Heart left ventricle (tissue), 13 donors: ENCODE results near the gene RPA1.

Experiments used
- CTCF ChIP-seq, 12 donors: fragments of 200-600 bp; sonication (generic) in 4 of 12; IDR thresholded peaks; one replicate each; pipeline versions ENCODE4 v1.5.0 to v1.8.0; 2018 to 2022; ENCODE audit warnings: antibody characterized with exemption in 12 of 12, mild to moderate bottlenecking in 5 of 12
- POLR2A ChIP-seq, 2 donors: fragments of 450-650 bp; IDR thresholded peaks; one replicate each; pipeline ENCODE4 v1.6.1; 2017; ENCODE audit warnings: antibody characterized with exemption in 2 of 2, mild to moderate bottlenecking in 2 of 2, moderate library complexity in 2 of 2
- donor health status: ischemic (EF 13 %, LVEDD 7.1; RV severe dilation, severe dysfunction).
- donor health status: DM: no; HTN: yes; CAD: no.
- donor health status: DM: no; HTN: no; CAD: no.
- donor health status: ischemic (EF 25% LVEDD 6.9; RV normal size, moderate dysfunction).
- donor health status: ischemic (EF 25% LVEDD 5.7; RV mildly dilated, moderate dysfunction).
- donor health status: ischemic (EF 35%, LVEDD 5.7; RV mildly dilated, moderate dysfunction).
- donor health status: nonischemic (EF 11% LVEDD 7.7; RV severe dilation, severe dysfunction).
- donor health status: DM: yes; HTN: yes; CAD: no.
- donor health status: PGD.
- donor health status: ischemic (EF 29% LVEDD 5.4; RV normal size, mild dysfunction).
- donor health status: nonischemic (EF 23%, LVEDD 6.1; RV moderate dilation, normal function).

- TF ChIP-seq CTCF (IDR thresholded peaks at IDR 0.05), result no peak
- TF ChIP-seq POLR2A (IDR thresholded peaks at IDR 0.05), result no peak
Measured at GRCh38 chr17:1898332-1898731, 68.5 kb downstream of the RPA1 start.
